ENCODE measurements around the gene TMEM178B. TPM values are rescaled to one million over a fixed set of nuclear protein-coding genes. Genes with fewer than 3 reads are reported as not detected.
"Not testable (repeated sequence)": the region's sequence is repeated elsewhere in the genome, so short reads cannot be mapped to it uniquely, and the experiment has no call there.

Gene TMEM178B
- total and polyA plus RNA-seq, 2 experiments from 2014 or later: 0.39 to 0.46 TPM

DNA sequence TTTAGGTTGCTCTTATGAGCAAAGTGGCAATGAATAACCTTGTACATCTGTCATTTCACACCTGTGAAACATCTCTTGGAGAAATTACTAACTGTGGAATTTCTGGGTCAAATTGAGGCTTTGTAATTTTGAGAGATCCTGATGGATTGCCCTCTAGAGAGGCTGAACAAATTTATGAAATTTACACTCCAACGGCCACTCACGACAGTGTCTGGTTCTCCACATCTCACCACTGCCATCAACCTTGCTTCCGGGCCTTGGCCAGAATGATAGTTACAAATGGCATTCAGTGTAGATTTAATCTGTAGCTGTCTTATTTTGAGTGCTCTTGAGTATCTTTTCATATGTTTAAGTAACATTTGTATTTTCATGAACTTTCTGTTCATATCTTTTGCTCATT lies 117.4 kb downstream of the TMEM178B start:
- no peaks in the 10 kb centered on the region for H3K36me3 ChIP-seq
- H3K4me3 ChIP-seq: no peak overlapping the region
- DNase-seq (ENCODE audit: low read depth in 1 of 2, low spot score in 1 of 2): no peak
- TF ChIP-seq, protein P1, sequence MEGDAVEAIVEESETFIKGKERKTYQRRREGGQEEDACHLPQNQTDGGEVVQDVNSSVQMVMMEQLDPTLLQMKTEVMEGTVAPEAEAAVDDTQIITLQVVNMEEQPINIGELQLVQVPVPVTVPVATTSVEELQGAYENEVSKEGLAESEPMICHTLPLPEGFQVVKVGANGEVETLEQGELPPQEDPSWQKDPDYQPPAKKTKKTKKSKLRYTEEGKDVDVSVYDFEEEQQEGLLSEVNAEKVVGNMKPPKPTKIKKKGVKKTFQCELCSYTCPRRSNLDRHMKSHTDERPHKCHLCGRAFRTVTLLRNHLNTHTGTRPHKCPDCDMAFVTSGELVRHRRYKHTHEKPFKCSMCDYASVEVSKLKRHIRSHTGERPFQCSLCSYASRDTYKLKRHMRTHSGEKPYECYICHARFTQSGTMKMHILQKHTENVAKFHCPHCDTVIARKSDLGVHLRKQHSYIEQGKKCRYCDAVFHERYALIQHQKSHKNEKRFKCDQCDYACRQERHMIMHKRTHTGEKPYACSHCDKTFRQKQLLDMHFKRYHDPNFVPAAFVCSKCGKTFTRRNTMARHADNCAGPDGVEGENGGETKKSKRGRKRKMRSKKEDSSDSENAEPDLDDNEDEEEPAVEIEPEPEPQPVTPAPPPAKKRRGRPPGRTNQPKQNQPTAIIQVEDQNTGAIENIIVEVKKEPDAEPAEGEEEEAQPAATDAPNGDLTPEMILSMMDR (IDR thresholded peaks at IDR 0.05; ENCODE audit: low read depth, low read length): no peak
- H3K4me1 ChIP-seq (ENCODE audit: low read depth): no peaks in the 10 kb centered on the region
- H3K27ac ChIP-seq: no peak overlapping the region
- no peaks in the 10 kb centered on the region for H3K9me3 ChIP-seq (ENCODE audit: low read depth)
- no peaks in the 10 kb centered on the region for H3K27me3 ChIP-seq

DNA sequence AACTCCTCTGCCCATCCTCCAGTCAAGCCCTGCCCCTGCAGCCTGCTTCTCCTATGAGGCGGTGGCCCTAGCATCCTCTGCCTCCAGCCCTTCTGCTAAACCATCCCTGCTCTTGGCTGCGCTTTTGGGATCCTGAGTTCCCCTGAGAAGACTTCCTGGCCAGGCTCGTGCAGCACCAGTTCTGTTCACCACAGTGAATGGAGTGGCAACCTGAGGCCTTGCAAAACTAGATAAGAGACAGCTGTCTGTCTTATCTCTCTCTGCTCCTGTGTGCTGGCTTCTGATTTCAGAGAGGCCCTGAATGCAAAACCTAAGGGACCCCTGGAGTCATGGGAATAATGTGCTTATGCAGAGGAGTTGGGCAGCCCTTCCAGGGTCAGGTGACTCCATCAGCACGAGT lies 119.2 kb downstream of the TMEM178B start:
- DNase-seq (ENCODE audit: low read depth in 1 of 2, low spot score in 1 of 2): no peak
- Histone ChIP-seq H3K36me3 (no peaks in the 10 kb centered on the region), H3K27me3 (no peaks in the 10 kb centered on the region), H3K9me3 (ENCODE audit: low read depth) (no peaks in the 10 kb centered on the region), H3K4me1 (ENCODE audit: low read depth) (no peaks in the 10 kb centered on the region), H3K27ac (no peak overlapping the region), H3K4me3 (no peak overlapping the region)
- TF ChIP-seq, protein P1 (IDR thresholded peaks at IDR 0.05; ENCODE audit: low read depth, low read length): no peak

DNA sequence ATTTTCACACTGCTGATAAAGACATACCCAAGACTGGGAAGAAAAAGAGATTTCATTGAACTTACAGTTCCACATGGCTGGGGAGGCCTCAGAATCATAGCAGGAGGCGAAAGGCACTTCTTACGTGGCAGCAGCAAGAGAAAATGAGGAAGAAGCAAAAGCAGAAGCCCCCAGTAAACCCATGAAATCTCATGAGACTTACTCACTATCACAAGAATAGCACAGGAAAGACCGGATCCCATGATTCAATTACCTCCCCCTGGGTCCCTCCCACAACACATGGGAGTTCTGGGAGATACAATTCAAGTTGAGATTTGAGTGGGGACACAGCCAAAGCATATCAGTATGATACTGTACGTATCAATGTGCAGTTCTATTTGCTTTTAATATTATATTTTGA lies 121.9 kb downstream of the TMEM178B start:
- H3K4me3 ChIP-seq; H3K4me1 ChIP-seq (ENCODE audit: low read depth); H3K27ac ChIP-seq; DNase-seq (ENCODE audit: low read depth in 1 of 2, low spot score in 1 of 2); H3K27me3 ChIP-seq; H3K9me3 ChIP-seq (ENCODE audit: low read depth); H3K36me3 ChIP-seq: not testable (repeated sequence)

DNA sequence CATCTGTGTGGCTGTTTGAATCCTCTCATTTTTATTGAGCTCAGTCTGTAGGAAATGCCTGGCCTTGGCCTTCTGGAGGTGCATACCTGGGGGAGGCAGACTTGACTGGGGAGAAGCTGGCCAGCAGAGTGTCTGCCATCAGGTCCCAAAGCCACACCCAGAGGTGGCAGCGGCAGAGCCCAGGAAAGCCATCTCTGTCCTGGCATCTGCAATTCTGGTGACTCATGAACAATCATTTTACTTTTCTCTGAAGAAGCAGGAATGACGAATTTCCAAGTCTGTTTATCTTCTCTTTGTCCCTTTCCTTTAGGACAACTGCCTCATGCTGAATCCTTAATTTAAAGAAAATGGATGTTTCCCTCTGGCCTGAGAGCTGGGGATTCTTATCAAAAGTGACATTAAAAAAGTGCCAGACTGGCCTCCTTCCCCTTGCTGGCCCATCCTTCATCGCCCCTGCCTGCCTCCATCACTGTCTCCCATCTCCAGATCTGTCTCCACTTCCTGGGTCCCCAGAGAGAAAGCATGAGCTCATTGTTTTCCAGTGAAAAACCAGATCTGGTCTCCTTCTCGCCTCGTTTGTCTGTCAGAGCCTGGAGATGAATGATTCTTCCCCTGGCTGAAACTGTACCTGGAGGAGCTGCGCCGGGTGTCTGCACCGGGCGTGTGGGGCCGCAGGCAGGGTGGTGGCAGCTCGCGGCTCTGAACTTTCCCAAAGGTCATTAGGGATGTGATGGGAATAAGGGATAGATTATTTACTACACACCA lies 124.5 kb downstream of the TMEM178B start:
- no peaks in the 10 kb centered on the region for H3K36me3 ChIP-seq
- H3K9me3 ChIP-seq (ENCODE audit: low read depth): no peaks in the 10 kb centered on the region
- TF ChIP-seq, protein P1 (IDR thresholded peaks at IDR 0.05; ENCODE audit: low read depth, low read length): no peak
- H3K27me3 ChIP-seq: no peaks in the 10 kb centered on the region
- no peaks in the 10 kb centered on the region for H3K4me1 ChIP-seq (ENCODE audit: low read depth)
- H3K4me3 ChIP-seq: no peak overlapping the region
- DNase-seq (ENCODE audit: low read depth in 1 of 2, low spot score in 1 of 2): no peak
- no peak overlapping the region for H3K27ac ChIP-seq

DNA sequence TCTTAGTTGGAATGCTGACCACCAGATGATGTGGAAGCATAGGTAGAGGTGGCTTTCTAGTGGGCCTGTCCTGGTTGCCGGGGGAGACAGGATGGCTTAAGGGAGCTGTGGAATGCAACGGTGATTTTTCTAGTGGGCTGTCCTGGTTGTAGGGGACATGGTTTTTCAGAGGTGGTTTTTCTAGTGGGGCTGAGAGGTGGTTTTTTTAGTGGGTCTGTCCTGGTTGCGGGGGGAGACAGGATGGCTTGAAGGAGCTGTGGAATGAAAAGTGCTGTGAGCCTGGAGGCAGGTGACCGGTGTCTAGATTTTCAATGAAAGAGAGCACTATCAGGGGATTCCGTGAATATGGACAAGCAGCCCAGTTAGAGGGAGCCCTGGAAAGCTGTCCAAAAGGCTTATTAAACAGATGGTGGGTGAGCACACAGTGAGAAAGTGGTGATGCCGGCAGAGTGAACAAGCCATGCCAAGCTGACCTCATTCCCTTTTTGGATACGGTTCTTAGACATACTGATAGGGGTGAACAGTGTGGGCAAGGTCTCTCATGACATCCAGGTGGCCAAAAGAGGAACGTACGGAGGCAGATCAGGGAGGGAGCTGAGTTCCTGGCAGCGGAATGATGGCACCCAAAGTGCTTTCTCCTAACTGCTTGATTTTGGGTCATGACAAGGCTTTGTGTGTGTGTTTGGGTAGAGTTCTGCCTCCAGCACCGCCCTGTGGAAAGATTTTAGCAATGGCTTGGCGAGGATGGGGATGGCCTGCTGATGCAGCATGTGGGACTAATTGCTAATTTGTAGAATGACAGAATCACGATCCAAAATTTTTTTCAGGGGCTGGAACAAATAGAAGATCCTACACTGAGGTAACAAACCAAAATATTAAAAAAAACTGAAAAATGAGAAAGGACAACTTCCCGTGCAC lies 126.6 kb downstream of the TMEM178B start:
- Histone ChIP-seq H3K4me3 (no peak overlapping the region), H3K36me3 (no peaks in the 10 kb centered on the region), H3K4me1 (ENCODE audit: low read depth) (no peaks in the 10 kb centered on the region), H3K9me3 (ENCODE audit: low read depth) (no peaks in the 10 kb centered on the region), H3K27ac (no peak overlapping the region), H3K27me3 (no peaks in the 10 kb centered on the region)
- TF ChIP-seq, protein P1 (IDR thresholded peaks at IDR 0.05; ENCODE audit: low read depth, low read length): no peak
- no peak for DNase-seq (ENCODE audit: low read depth in 1 of 2, low spot score in 1 of 2)

All from cardiac muscle cell (in vitro differentiated cells and primary cell).